HG02798 (cell line): Measurements from ENCODE around the gene CDC42EP4.
"Not testable (repeated sequence)": the region's sequence is repeated elsewhere in the genome, so short reads cannot be mapped to it uniquely, and the experiment has no call there.

Experiments
- ATAC-seq: cut with Tn5 transposase; IDR thresholded peaks from one replicate; pipeline ENCODE4 v1.9.1; 2021; ENCODE audit warnings: mild to moderate bottlenecking; ENCODE audit not compliant: unreplicated experiment, poor library complexity

Gene CDC42EP4

DNA sequence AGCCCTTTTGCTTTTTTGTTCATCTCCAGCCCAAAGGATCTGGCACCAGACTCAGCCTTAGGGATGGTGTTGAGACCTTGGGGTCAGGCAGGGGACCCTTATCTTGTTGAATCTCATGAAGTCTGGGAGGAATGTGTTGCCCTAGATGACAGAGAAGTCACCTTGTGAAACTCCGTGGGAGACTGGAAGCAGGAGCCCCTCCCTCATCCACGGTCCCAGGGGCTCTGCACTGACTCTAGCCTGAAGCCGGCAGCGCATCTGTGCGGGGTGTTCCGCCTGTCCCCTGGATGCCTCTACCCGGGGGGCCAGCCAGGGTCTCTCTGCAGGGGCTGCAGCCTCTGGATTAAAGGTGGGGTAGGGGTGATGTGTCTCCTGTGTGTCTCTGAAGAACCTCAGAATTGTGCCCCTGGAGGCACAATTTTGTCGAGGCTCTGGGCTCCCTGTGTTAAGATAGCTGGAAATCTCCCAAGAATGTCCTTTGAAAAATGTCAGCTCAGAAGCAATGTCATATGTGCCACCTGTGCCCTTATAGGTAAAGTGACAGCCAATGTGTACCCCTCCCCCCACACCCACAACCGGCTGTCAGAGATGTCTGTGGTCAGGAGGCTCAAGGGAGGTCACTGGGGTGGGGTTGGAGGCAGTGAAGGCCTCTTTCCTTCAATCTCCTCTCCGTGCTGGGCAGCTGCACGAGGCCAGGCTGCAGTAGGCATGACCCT, 32.1 kb upstream of the CDC42EP4 start:
- ATAC-seq, result no peak

GRCh38 chr17:73343168-73343634, 31.4 kb upstream of the CDC42EP4 start:
- ATAC-seq, result no peak

- no peak for ATAC-seq
These were observed 30.9 kb upstream of the CDC42EP4 start for GRCh38 chr17:73342541-73343167.

DNA sequence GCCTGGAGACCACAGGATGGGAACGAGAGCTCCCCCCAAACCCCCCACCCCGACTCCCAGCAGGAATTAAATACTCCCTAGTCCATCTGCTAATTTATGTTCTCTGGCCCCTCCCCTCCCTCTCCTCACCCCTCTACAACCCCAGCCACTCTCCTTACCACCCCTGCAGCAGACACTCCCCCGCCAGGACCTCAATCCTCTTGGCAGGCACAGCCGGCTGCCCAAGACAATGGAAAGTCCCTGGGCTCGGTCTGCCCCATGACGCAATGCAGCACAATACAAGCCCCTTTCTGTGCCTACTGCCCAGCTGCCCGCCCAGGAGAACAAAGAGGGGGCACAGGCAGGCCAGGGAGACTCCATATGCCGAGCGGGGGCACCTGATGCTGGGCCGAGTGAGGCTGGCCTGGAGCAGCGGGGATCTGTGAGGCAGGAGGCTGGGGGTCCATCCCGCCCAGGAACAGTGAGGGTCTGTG, 30.3 kb upstream of the CDC42EP4 start:
- ATAC-seq, result no peak

- no peak for ATAC-seq
These were observed 29.7 kb upstream of the CDC42EP4 start for GRCh38 chr17:73341350-73342049.

DNA sequence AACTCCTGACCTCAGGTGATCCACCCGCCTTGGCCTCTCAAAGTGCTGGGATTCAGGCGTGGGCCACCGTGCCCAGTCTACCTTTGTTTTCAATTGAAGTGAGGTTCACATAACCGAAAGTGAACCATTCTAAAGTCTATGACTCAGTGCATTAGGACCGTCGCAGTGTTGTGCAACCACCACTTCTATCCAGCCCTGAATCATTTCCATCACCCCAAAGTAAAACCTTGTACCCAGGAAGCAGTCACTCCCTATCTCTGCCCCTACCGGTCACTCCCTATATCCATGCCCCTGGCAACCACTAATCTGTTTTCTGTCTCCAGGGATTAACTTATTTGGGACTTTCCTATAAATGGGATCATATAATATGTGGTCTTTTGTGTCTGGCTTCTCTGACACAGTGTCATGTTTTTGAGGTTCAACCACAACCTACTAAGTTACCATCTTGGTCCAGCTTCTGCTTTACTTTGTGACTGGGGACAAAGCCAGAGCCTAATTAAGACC, 28.3 kb upstream of the CDC42EP4 start:
- peak; percentile 47 for ATAC-seq

- no peak for ATAC-seq
These were observed 26.9 kb upstream of the CDC42EP4 start for GRCh38 chr17:73338566-73339197.

DNA sequence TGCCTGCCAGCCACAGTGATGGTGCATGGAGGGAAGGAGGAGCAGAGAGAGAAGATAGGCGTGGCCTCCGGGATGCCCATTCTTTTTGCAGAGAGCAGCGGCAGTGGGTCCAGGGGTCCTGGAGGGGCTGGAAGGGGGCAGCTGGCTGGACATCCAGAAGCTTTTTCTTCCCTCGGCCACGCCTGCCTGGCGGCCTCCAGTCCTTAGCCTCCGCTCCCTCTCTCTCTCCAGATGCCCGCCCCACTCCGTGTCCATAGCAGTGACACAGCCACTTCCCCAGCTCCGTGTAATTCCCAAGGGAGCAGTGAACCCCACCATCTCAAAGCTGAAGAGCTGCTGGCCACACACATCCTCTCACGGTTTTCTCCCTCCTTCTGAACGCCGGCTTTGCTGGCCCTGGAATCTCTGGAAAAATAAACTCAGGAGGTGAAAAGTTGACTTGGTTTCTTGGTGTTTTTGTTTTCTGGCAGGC, 26.3 kb upstream of the CDC42EP4 start:
- ATAC-seq, result no peak

- ATAC-seq, result no peak
These were observed 25.5 kb upstream of the CDC42EP4 start for GRCh38 chr17:73337330-73337710.

DNA sequence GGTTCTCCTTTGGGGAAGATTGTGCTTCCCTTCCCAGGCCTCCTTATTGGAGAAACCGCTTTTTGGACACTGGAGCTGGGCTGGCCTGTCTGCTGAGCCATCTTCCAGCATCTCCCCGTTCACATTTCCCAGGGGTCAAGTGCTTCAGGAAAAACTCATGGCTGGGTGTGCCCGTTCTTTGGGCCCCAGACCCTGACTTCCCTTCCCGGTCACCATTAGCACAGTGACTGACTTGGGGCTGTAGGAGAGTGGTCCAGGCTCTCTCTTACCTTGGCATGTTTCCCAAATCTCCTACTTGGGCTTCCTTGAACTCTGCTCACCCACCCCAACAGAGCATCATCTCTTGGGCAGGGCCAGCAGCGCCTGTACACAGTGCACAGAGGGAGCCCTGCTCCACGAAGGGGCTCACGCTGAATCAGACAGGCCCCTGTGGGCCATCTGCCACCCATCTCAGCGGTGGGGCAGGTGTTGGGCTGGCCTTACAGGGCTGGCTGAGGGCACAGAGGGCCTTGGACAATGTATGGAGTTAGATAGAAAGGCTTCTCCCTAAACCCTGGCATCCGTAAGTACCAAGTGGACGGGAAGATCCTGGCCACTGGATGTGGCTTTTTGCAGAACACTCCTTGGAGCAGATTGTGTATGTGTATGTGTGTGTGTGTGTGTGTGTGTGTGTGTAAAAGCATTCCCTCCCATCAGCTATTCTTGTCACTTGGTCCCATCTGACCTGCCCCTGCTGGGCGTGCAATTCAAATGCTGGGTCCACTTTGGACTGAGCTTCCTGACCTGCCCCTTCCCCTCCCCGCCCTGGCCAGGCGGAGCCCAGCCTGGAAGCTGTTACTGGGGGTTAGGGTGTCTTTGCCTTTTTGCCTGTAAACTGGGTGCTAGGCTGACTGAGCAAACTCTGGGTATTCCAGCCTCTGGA, 24.9 kb upstream of the CDC42EP4 start:
- no peak for ATAC-seq

- ATAC-seq, result no peak
These were observed 24.0 kb upstream of the CDC42EP4 start for GRCh38 chr17:73335591-73336407.

DNA sequence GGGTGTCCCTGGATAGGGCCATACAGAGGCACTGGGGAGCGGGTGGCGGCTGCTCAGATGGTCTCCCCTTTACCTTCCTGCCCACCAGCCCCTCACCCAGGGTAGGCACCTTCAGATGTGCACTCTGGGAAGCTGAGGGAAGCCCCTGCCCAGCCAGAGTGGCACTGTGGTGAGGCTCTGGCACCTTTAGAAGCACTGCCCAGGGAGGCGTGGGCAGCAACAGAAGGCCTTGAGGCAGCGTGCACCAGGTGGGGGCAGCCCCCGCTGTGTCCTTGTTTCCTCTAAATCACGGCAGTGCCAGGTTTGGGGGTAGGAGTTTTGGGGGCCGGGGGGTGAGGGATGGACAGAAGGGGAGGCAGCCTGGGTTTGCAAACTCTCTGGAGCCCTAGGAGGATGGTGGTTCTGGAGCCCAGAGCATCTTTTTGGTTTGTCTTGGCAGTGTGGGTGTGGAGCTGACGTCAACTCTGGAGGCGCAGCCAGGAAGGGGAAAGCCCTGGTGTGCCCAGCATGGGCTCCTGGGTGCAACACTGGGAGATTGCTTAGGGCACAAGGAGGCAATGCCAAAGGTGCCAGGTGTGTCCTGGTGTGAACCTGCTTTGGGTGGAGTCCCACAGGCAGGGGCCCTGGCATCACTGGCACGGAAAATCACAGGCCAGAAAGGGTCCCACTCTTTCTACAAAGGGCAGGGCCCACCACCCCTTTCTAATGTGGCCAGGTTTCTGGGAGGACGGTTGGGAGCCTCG, 23.1 kb upstream of the CDC42EP4 start:
- no peak for ATAC-seq

GRCh38 chr17:73333445-73333844, 21.6 kb upstream of the CDC42EP4 start:
- not testable (repeated sequence) for ATAC-seq

DNA sequence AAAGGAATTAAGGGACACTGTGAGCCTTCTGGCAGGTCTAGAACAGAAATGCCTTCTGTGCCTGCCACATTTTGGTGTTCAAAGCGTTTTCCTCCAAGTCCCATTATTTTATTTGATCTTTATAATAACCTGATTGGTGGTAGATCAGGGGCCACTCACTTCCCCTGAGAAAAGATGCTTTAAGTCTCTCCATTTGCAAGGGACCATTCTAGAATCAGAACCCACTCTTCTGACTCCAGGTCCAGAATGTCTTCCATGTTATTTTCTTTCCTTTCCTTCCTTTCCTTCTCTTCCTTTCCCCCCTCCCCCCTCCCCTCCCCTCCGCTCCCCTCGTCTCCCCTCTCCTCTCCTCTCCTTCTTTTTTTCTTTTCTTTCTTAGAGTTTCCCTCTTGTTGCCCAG, 19.3 kb upstream of the CDC42EP4 start:
- ATAC-seq, result no peak

DNA sequence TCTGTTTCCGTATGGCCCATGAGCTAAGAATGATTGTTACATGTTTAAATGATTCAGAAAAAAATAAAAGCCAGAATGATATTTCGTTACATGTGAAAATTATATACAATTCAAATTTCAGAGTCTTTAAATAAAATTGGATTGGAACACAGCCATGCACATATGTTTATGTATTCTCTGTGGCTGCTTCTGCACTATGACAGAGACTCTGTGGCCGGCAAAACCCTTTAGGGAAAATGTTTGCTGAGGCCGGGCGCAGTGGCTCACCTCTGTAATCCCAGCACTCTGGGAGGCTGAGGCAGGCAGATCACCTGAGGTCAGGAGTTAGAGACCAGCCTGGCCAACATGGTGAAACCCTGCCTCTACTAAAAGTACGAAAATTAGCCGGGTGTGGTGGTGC, 15.9 kb upstream of the CDC42EP4 start:
- no peak for ATAC-seq

GRCh38 chr17:73325527-73325842, 13.7 kb upstream of the CDC42EP4 start:
- ATAC-seq, result no peak

- no peak for ATAC-seq
These were observed 13.1 kb upstream of the CDC42EP4 start for GRCh38 chr17:73324711-73325526.
